Tibial nerve (tissue), 4 donors: ENCODE data around the gene CD68.

ENCODE experiments used
- EP300 ChIP-seq, 2 donors: sonication (generic); formaldehyde crosslinking; IDR thresholded peaks; one replicate each; pipeline ENCODE4 v1.6.1; 2017; ENCODE audit warnings: antibody characterized with exemption in 2 of 2, mild to moderate bottlenecking in 1 of 2
- TF ChIP-seq, protein P1 (sequence below), 5 experiments: fragments of 200-600 bp in 3 of 5; fragments of 450-650 bp in 2 of 5; sonication (generic) in 3 of 5; IDR thresholded peaks; one replicate each; pipeline ENCODE4 v1.5.1; 2016 to 2019; ENCODE audit warnings: antibody characterized with exemption in 5 of 5, mild to moderate bottlenecking in 3 of 5, moderate library complexity in 2 of 5

GRCh38 chr17:7538891-7539545 lies 40.4 kb upstream of the CD68 start:
- TF ChIP-seq, protein P1, sequence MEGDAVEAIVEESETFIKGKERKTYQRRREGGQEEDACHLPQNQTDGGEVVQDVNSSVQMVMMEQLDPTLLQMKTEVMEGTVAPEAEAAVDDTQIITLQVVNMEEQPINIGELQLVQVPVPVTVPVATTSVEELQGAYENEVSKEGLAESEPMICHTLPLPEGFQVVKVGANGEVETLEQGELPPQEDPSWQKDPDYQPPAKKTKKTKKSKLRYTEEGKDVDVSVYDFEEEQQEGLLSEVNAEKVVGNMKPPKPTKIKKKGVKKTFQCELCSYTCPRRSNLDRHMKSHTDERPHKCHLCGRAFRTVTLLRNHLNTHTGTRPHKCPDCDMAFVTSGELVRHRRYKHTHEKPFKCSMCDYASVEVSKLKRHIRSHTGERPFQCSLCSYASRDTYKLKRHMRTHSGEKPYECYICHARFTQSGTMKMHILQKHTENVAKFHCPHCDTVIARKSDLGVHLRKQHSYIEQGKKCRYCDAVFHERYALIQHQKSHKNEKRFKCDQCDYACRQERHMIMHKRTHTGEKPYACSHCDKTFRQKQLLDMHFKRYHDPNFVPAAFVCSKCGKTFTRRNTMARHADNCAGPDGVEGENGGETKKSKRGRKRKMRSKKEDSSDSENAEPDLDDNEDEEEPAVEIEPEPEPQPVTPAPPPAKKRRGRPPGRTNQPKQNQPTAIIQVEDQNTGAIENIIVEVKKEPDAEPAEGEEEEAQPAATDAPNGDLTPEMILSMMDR (IDR thresholded peaks at IDR 0.05): no peak
- TF ChIP-seq EP300 (IDR thresholded peaks at IDR 0.05): no peak
